ENCODE measurements around the gene PSMC5.
"Not testable (repeated sequence)": the region's sequence is repeated elsewhere in the genome, so short reads cannot be mapped to it uniquely, and the experiment has no call there.

PSMC5 gene

DNA sequence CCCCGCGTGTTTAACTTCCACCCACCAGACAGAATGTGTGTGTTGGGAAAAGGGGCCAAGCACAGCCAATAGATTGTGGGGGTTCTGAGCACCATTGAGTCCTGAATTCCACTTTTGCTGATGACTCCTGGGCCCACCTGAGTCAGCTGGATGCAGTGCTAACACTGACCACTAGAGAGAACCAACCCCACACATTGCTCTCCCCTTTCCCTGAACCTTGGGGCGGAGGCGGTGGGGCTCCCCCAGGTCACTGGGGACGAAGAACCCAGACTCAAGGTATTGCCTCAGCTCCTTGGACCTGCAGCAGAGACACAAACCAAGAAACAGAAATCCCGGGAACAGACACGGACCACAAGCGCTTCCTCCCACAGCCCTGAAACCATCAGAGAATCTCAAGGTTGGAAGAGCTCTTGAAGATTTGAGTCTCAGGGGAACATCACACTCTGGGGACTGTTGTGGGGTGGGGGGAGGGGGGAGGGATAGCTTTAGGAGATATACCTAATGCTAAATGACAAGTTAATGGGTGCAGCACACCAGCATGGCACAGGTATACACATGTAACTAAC lies 46.9 kb downstream of the PSMC5 start:
- not testable (repeated sequence) for DNase-seq

DNA sequence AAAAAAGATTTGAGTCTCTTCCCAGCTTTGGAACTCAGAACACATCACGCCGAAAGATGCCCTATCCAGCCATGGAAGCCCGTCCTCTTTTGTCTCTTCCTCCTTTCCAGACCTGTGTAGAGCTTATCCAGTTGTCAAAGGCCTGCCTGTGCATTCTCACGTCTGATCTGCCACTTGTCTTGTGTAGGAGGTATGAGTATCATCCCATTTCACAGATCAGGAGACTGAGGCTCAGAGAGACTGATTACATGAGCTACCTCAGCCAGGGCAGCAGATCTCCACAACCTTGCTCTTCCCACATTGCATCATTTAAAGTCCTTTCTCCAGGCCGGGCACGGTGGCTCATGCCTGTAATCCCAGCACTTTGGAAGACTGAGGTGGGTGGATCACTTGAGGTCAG lies 47.5 kb downstream of the PSMC5 start:
- not testable (repeated sequence) for DNase-seq

DNA sequence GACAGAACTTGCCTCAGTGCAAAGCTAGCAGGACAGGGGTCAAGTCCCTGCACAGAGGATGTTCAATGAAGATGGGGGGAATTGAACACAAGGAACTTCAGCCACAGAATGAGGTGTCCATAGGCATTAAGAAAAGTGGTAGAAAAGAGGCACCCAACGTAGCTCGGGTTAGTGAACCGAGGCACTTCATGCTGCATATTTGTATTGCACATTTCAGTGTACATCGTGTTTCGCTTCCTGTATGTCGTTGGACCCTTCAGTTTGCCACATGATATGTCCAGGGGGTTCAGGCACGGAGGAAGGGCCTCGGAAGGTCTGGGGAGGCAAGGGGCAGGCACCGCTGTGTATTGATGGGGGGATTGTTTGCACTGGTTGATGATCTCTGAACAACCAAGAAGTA lies 51.2 kb downstream of the PSMC5 start:
- not testable (repeated sequence) for DNase-seq

DNA sequence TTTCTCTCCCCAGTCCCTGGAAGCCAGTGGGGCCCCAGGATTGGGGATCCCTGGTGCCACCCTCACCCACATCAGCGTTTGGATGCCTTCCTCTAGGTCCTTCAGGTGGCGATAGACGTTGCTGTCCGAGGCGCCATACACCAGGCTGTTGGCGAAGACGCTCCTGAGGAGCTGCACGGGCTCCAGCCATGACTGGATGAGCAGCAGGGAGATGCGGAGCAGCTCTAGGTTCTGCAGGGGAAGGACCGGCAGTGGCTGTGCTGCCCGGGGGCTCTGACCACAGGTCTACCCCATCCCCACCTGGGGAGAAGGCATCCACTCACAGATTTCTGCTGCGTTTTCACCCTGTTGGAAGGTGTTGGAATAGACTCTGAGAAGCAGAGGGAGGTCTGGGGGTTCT lies 53.5 kb downstream of the PSMC5 start:
- DNase-seq: no peak

DNA sequence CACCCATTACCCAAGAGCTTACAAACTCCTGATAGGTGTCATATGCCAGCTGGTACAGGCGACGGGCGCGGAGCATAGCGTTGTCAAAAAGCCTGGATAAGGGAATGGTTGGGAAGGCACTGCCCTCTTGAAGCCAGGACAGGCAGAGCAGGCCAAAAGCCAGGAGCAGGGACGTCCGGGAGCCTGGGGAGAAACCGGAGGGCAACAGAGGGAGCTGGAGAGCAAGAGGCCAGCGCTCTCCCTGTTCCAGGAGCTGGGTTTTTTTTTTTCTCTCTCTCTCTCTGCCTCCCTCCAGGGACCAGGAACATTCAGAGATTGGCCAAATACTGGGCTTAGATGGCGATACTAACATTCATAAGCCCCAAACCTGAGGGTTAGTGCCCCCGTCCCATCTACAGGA lies 54.1 kb downstream of the PSMC5 start:
- DNase-seq: not testable (repeated sequence)

Measured in NCI-H1092 (cell line).